ENCODE measurements around the gene ERMN.

ERMN gene

DNA sequence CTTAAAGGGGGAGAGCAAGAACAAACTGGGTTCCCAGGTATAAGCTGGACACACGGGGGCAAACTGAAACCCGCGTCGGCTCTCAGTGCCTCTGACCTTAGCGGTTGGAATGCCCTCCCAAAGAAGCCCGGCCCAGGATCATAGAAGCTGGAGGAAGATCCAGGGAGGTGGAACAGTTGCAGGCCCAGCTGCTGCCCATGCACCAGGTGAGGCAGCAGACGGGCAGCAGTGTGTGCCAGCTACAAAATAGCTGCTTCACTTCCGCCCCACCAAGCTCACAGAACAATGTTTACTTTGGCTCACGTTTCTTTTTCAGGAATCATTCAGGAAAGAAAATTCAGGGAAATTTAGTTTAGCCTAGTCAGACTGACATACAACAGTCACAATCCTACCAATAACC, 3.9 kb upstream of the ERMN start:
- no peak for DNase-seq (ENCODE audit: low read depth)

DNA sequence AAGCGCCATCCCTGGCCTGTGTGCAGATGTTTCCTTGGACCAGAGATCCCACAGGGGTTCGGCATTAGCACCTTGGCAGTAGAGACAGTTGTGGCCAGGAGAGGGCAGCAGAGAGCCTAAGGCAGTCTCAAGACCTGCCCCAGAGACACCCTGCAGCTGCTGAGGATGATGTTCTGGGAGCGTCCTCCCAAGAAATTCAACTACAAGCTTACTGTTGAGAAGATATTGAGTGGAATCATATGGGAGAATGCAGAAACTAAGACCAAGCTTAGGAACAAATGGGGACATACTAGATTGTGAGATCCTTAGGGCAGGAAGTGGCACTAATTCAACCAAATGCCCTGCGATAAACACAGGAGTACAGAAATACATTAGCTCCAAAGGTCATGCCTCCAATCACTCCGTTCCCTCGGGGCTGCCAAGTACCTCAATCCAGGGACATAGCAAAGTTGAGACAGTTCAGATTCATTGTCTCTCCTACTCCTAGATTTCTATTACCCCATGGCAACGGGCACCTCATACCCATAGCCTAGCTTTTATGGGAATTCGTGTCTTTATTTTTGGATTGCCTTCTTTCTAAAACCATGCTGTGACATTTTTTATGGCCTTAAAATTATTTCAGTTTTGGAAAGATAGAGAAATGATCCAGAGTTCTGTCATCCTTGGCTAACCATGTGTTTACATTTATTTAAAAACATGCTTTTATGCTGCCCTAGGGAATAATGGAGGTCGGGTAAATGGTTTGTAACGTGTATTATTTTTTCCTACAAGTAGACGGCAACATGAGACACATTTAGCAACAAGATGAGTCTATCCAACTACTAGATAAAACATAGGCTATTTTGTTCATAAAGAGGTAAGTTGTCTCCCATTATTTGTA, 2.2 kb upstream of the ERMN start:
- DNase-seq (ENCODE audit: low read depth): peak; percentile 86

DNA sequence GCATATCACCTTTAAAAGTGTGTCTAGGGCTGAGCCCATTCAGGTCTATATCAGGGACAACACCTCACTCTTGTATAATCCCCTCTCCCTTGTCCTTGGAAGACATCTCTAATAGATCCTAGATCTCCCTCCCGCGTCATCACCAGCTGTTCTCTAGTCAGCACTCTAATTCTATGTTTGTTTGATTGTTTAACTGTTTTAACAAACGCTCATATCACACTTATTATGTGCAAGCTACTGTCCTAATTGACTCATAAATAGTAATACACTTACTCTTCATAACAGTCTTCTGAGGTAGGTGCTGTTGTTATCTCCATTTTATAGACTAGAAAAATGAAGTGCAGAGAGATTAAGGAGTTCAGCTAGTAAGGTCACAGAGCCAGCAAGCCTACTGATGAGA, 1.6 kb upstream of the ERMN start:
- DNase-seq (ENCODE audit: low read depth): no peak

DNA sequence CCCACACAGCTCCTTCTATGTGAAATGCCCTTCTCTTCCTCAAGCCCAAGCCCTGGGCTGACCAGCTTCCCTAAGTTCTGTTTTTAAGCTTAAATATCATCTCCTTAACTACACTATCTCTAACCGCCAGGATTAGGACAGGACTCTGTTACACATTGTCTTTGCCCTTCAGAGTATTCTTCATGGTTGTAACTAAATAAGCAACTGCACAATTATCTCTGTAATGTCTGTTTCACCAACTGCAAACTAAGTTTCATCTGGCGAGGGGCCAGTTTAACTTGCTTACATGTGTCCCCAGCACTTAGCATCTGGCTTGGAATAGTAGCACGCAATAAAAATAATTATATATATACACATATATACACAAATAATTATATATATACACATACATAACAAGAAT, 1.1 kb upstream of the ERMN start:
- DNase-seq (ENCODE audit: low read depth): no peak

DNA sequence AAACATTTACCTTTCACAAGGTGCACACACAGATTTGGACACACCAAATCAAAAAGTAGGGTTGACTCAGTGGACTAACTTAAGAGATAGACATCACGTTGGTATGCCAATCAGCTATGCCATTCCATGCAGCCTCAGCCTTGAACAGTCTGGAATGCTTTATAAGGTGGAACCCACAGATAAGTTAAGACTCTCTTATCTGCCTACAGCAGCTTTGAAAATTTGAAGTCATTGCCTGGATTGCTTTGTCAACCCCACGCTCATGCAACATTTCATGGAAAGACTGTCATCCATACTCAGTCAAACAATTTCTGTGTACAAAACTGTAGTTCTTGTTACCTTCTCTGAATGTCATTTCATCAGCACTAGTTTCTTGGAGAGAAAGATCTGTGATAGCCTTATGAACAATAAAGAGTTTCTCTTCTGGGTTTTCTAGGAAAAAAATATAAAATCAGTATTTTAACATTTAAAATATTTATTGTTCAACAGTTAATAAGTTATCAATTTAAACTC, 1.2 kb downstream of the ERMN start:
- no peak for DNase-seq (ENCODE audit: low read depth)

DNA sequence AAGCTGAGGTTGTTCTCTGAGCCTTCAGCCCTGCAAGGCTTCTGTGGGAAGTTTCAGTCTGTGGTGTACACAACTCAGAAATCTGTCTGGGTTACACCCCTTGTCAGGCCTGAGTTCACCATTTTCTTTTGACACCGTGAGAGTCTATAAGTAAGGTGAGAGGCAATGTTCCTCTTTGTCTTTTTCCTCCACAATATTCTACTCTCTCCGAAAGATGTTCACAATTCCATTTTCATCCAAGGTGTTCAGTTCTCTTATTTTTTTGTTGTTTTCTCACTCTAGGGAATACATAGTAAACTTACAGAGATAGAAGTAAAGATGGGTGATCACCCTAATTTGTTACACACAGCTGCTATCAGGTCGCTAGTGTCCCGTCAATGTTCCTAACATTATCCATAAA, 3.2 kb downstream of the ERMN start:
- DNase-seq (ENCODE audit: low read depth): no peak

DNA sequence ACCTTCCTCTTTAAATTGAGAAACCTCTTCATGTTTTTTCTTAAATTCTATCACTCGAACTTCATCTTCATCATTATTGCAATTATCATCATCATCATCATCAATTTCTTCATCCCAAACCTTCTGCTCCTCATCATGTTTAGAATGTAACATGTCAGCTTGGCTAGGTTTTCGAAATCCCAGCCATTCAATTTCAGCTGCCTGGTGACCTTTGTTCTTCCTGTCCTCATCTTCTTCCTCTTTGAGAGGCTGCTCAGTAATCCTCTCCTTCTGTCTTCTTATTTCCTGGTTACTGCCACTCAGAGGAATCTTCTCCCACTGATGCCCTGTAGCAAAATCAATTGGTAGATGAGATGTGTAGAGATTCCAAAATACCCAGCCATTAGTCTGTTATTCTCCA, 4.2 kb downstream of the ERMN start:
- DNase-seq (ENCODE audit: low read depth): no peak

DNA sequence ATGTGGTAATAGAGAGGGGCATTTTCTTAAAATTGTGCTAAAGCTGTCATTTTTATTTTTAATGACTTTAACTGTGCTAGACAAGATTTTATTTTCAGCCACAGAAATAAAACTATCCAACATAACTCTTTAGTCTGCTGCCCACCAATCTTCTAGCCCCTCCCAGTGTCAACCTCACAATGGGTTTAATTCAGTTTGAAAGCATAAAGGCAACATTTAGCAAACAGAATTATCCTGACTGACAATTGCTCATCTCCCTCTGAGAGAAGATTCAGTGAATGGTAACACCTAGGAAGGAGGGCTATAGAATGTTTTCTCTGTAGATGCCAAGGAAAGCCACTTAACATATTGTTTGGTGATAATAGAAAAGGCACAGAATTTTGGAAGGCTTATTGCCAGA, 5.2 kb downstream of the ERMN start:
- no peak for DNase-seq (ENCODE audit: low read depth)

DNA sequence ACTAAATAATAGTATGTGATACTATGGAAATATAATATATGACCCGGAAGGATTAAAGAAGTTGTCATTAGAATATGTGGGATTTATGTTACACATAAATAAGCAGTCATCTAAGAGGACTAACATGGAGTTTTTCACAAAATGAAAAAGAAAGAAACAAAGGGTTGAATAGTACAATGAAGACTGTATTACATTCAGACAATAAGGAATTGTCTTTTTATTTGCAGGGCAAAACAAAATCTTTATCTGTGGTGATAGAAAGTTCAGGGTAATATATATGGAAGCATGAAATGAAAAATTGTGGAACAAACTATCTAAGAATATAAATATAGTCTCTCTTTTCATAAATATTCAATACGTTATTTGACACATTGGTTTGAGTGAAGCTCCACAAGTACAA, 5.8 kb downstream of the ERMN start:
- DNase-seq (ENCODE audit: low read depth): no peak

DNA sequence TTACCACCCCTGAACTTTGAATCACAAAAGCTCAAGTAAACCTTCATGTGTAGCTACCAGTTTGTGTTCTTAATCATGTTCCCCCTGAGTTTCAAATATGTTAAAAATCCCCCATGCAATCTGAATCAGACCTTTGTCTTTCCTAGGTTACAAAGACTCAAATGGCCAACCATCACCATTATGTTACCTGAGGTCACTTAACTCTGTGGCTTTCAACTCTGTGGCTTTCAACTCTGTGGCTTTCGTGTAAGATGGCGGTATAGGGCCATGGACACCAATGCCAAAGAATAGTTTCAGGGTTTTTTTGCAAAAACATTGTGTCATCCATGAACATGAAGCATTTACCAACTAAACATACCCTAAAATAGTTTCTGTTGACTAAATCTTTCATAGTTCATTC, 6.7 kb downstream of the ERMN start:
- DNase-seq (ENCODE audit: low read depth): no peak

DNA sequence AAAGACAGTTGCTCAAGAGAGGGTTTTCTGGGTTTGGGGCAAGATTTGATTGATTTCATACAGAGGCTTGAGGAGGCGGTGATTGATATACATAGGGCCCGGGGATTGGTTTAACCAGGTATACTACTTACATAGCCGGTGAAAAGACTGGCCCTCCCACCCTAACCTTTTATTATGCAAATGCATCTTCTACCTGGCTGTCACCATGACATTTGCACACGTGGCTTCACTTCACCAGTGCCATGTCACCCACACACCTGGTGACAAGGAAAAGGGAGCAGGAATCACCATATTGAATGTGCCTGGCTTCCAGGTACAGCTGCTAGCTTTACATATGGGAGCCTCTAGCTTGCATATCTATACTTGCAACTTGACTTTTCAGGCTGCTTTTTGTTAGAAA, 9.7 kb downstream of the ERMN start:
- no peak for DNase-seq (ENCODE audit: low read depth)

DNA sequence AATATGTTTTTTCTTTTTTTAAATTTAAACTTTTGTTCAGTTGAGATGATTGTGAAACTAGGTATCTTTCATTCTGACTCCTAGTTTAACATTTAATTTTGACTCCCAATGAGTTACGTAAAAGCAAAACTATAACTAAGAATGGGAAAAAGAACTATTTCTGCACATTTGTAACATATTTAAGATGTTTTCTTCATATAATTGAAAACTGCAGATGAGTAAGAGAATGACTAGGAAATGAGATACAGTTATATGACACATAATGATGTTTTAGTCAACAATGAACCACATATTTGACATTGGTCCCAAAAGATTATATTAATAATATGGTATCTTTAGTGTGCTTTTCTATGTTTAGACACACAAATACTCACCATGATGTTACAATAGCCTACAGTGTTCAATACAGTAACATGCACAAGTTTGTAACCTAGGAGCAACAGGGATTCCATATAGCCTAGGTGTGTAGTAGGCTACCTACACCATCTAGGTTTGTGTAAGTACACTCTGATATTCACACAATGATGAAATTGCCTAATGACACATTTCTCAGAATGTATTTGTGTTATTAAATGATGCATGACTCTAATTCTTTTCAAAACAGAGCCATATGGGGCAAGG, 12.6 kb downstream of the ERMN start:
- DNase-seq (ENCODE audit: low read depth): no peak

DNA sequence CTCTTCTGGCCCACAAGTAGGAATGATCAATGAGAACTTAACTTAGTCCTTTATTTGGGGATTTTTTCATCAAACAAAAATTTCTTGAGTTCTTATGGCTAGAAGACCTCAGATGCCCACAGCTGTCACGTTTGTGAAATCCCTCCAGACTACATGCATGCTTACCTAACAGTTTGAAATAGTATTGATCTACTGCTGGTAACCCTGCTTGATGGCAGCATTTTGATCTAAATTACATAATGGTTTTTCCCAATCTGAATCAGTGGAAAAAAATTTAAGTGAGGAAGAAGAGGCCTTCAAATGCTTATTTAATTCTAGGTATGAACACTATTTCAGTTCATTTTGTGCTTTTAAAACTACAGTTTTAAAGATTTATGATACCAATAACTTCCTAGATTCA, 13.9 kb downstream of the ERMN start:
- no peak for DNase-seq (ENCODE audit: low read depth)

DNA sequence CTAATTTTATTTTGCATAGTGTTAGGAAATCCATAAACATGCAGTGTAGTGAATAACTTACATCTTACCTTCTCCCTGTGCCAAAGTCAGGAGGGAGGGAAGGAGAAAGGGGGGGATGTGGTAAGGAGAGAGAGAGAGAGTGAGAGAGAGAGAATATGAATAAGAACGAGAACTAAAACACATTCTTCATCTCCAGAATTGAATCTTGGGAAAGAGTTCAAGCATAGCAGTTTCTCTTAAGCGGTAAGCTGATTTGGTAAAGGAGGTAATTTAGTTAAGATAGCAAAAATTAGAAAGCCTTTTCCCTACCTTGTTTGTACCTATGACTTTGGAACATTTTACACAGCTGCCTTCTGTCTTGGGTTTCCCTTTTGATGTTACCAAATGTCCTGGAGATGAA, 15.7 kb downstream of the ERMN start:
- no peak for DNase-seq (ENCODE audit: low read depth)

DNA sequence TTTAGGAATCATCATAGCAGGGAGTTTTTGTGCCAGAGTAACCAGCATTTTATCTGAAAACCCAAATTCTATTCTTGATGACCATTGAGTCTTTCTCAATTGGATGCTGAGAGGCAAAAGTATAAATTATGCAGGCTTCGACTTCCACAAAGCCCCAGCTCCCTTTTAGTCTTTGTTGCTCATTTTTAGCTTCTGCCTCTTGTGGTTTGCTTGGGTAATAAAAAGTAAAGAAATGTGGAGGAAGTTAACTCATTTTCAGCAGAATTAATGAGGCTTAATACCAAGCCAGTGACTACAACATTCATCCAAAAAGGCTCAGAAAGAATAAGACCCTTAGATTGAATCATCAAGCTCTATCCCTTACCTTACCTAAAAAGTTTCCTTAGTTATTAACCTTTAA, 18.6 kb downstream of the ERMN start:
- no peak for DNase-seq (ENCODE audit: low read depth)

DNA sequence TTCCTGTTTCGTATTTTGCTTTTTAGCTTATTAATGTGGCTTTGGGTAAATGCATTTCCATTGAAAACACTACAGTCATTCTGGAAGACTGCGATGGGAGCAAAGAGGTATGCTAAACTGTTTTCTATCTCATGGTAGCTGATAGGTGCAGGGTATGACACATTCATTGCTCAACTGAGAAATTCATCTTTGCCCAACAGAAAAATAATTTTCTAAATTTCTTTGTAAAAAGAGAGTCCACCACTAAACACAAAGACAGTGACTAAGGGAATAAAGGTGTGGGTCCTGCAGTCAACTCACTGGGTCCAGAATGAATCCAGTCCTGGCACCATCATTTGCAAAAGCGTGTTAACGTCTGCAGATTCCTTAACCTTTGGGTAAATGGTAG, 19.9 kb downstream of the ERMN start:
- no peak for DNase-seq (ENCODE audit: low read depth)

DNA sequence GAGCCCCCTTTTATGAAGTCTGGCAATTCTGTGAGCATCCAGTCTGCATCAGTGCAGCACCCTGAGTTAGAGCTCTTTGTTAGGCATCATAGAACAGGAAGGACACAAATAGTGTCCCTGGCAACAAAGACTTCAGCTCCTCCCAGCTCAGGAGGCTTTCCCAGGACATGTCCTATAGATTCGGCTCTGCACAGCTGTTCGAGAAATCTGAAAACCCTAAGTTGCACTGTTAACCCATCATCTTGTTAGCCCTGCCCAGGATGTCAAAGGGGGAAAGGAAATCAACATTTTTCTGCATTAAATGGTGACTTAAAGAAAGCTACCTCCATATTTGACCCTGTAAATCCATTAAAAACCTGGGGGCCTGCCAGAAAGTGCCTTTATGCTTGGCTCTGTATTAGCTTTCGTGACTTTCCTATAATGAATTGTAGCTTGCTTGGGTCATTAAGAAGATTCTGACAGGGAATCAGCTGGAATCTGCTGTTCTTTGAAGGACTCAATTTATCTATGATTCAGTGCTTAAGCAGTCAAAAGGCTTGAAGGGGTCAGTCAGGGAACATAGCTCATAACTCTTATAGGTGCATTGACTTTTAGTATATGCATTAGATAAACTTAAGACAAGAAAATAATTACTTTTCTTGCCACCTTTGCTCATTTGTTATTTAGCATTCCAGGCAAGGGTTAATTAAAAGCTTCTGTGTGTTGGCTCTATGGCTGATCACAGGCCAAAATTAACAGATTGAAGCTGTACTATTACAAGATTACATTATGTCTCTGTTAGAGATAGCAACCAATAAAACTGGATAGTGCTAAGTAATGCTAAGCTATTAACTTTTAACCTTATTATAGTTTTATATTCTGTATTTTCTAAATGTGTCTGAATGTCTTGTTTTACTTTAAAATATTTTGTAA, 20.6 kb downstream of the ERMN start:
- DNase-seq (ENCODE audit: low read depth): no peak

DNA sequence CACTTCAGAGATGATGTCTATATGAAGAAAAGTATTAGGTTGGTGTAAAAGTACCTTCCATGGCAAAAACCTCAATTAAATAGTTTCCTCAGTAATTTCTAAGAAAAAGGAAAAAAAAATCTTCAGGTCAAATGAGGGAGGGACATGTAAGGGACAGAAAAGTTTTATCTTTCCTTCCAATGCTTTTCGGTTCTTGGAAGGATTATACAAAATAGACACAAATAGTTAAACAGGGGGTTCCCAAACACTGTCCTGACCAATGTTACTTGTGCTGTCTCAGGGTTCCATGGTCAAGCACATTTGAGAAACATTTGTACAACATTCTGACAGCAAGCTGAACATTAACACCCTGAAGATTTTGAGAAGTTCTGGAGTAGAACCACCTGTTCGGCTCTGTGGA, 22.0 kb downstream of the ERMN start:
- DNase-seq (ENCODE audit: low read depth): no peak

DNA sequence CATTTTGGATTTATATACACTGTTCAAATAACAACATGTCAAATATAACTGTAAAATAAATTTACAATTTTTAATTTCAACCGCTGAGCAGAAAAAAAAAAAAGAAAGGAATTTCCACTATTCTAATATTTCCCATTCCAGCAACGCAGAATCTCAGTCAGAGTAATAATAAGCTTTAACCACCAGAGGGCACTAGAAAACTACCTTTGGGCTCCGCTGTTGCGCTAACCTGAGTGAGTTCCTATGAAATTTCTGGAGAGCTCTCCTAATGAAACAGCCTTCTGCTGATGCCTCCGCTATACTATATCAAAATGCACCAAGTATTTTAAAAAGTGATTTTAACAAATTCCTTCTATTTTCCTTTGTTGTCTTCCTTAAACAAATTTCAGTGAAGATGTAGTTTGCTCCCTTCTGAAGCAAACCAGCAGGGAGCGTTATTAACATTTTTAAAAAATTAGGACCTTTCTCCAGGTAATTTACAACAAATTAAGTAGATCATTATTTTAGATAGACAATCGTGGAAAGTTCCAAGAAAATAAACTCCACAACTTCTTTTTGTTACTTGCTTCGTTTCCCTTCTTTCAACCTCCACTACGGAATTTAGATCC, 23.0 kb downstream of the ERMN start:
- DNase-seq (ENCODE audit: low read depth): no peak

DNA sequence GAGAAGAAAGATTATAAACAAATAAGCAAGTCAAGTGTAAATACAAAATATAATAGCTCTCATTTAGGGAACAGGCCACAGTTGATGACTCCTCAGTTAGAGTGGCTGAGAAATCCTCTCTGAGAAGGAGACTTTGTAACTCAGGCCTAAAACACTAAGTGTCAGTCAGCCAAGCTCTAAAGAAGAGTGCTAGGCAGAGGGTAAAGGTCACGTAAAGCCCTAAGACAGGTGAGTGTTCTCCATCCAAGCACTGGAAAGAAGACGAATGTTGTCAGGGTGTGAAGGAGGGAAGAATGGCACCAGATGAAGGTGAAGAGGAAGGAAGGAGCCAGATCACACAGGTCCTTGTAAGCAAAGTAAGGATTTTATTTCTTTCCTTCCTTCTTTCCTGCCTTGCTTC, 24.3 kb downstream of the ERMN start:
- DNase-seq (ENCODE audit: low read depth): no peak

DNA sequence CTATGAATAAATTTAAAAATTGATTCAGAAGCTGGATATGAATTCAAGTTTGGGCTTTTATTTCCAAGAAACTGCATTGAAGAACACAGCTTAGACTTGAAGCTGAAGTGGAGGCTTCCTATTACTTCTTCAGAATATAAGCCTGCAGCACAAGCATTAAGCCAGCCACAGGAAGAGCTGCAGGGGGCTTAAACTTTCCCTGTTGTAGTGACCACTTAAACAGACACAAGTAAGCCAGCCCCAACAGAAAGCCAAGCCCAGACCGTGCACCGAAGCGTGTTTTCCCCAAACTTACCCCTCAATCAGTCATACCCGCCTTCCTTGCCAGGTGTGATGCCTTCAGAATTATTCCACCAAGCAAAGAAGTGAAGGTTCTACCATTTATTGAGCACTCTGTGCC, 28.7 kb downstream of the ERMN start:
- no peak for DNase-seq (ENCODE audit: low read depth)

DNA sequence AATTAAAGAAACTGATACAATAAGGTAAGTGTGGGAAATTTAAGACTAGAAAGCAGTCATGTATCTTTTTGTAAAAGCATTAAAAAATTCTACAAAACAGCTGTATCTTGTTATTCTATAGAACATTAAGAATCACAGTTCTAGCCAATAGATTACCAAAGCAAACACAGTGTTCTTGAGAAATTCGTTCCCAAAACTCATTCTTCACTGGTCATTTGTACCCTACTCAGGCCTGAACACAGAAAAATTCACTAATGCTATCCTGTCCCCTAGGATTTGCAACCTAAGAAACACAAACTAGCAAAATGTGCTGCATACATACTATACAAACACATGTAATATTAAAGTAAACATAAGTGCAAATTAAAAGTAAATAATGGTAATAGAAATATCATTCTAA, 29.1 kb downstream of the ERMN start:
- no peak for DNase-seq (ENCODE audit: low read depth)

Data from stimulated activated CD8-positive, alpha-beta memory T cell treated with anti-CD3 and anti-CD28 coated beads, Interleukin-7, amount 100 ng/mL, for 24 hours (primary cell).